GM19239 (cell line): ENCODE results near the gene ABCD4.
"Not testable (repeated sequence)": the region's sequence is repeated elsewhere in the genome, so short reads cannot be mapped to it uniquely, and the experiment has no call there.

ENCODE experiments used
- DNase-seq: peaks from one replicate; pipeline ENCODE4 v3.0.0; 2011; ENCODE audit warnings: low spot score; ENCODE audit not compliant: insufficient read length
- FAIRE-seq: peaks from 2 replicates; lab custom pipeline; 2011; peaks lifted over from hg19 to GRCh38; lab: Jason Lieb, UNC

Gene ABCD4

DNA sequence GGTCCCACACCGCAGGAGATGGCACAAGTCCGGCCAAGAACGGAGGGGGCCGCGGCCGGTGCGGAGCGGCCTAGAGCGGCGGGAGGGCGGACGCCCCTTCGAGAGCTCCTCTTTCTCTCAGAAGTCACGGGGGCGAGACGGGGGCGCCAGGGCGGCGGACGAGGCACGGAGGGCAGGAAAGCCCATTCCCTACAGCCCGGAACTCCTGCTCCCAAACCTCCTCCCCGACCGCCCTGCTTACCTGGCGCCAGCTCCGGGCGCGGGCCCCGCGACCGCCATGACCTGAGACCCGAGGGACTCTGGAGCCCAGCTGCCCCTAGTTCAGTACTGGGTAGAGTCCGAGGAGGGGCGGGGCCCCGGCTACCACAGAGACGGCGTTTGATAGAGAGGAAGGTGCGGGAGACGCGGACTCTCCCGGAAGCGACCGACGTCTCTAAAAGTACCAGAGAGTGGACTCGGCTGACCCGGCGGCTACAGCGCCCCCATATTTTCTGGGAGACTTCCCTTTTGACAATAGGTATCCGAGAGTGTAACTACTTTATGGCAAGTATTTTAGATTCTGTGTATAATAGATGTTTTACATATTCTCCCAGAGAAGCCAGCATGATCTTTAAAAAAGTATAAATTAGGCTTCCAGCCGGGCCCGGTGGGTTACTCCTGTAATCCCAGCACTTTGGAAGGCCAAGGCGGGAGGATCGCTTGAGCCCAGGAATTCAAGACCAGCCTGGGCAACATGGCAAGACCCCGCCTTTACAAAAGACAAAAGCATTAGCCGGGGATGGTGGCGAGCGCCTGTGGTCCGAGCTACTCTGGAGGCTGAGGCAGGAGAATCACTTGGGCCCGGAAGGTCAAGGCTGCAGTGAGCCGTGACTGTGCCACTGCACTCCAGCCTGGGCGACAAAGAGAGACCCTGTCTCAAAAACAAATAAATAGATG lies at the start of gene ABCD4:
TSS of gene ABCD4 (minus strand) at position 301 of the 936 bp plus-strand sequence. CDS start at position 279, 22 bp downstream.
- peak; percentile 80 for DNase-seq
- peak; percentile 90 for FAIRE-seq

- FAIRE-seq (no peak), DNase-seq (no peak)
These were observed 48.2 kb upstream of the ABCD4 start for GRCh38 chr14:74350928-74351323.

GRCh38 chr14:74350211-74350927 lies 47.6 kb upstream of the ABCD4 start:
- DNase-seq (no peak), FAIRE-seq (no peak)

DNA sequence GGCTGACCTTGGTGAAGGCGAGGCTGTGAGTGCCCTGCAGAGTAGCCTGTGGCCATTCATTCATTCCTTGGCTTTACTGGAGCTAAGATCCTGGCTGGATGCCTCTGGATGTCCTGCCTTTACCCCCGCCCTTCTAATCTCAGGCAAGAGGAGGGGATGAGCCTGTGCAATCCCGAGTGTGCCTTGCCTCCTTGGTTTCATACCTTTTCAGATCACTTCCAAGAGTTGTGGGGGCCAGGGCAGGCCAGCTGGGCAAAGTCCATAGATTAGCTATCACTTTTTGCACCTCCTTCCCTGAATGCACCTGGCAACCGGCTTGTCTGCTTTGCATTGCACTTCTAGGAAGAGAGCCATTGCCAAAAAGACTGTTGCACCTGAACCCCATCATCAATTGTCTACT lies 47.0 kb upstream of the ABCD4 start:
- no peak for FAIRE-seq

DNA sequence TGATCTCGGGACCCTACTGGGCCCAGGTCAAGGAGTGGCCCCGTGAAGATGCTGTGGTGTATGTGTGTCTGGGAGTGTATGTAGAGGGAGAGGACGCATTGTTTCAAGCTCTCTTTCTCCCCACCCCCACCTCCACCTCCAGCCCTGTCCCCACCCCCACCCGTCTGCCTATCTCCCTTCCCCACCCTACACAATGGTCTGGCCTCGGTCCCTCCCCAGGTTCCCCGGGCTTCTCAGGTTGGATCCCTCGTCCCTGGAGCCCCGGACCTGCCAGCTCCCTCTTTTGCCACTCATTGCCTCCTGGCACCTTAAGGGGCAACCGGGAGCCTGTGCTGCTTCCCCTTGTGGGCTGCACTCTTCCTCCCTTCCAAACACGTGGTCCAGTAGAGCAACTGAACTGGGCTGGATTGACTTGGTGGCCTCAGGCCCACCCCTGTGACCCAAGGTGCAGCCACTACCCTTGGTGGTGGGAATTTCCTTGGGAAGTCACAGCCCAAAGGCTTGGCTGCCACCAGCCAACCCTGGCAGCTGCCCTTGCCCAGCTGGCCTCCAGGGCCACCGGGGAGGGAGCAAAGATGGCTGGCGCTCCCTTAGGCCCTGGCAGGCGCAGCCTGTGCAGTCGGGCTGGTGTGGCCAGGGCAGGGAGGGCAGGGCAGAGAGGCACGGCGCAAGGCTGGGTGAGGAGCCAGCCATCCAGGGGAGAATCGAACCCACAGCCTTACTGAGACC lies 46.2 kb upstream of the ABCD4 start:
- DNase-seq (no peak), FAIRE-seq (no peak)

More for the DNA sequence above, 47.0 kb upstream of the ABCD4 start:
- DNase-seq = no peak

GRCh38 chr14:74348241-74348734 lies 45.6 kb upstream of the ABCD4 start, which contains the start of gene VRTN:
VRTN (plus strand) TSS chr14:74348471; CDS start chr14:74356784, 8,313 bp downstream.
- DNase-seq (no peak), FAIRE-seq (no peak)

DNA sequence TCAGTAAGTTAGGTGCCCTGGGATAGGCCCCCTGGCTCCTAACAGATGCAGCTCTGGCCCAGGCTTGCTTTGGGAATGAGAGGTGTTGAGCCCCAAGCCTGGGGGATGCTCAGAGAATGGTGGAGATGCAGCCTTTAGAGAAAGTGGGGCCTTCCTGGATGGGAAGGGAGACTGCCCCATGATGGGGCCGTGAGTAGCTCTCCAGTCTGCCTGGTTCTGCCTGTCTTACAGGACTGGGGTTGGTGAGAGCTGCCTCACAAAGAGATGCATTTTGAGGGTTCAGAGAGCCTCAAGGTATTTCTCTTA lies 45.0 kb upstream of the ABCD4 start:
- FAIRE-seq (no peak), DNase-seq (no peak)

DNA sequence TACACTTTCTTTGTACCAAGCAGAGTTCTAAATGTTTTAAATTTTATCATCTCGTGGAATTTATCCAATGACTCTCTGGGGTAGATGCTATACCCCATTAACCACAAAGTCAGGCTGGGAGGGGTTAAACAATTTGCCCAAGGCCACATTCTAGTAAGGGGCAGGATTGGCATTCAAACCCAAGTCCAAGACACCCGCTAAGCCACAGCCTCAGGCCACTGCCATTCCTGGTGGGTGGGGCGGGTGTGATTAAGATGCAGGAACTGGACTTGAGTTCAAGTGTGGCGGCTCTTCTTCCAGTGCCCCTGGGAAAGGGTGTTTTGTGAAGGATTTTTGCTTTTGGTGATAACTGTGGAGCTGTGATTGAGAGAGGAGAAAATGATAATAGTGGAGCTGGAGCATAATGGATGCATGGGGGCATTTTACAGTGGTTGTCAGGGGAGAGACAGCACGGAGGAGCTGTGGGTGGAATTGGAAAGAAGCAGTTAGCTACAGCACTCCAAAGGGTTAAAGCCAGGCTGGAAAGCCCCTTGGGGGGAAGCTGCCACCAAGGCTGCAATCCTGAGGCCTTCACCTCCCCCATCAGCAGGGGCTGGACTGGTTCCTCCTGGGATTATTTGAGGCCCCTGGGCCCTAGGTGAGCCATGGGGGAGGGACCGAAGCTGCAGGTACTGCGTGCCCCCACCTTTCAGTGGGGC lies 44.5 kb upstream of the ABCD4 start:
- FAIRE-seq = no peak
- DNase-seq = no peak

- no peak for FAIRE-seq
- DNase-seq = no peak
These were observed 43.6 kb upstream of the ABCD4 start for GRCh38 chr14:74346341-74346740.

DNA sequence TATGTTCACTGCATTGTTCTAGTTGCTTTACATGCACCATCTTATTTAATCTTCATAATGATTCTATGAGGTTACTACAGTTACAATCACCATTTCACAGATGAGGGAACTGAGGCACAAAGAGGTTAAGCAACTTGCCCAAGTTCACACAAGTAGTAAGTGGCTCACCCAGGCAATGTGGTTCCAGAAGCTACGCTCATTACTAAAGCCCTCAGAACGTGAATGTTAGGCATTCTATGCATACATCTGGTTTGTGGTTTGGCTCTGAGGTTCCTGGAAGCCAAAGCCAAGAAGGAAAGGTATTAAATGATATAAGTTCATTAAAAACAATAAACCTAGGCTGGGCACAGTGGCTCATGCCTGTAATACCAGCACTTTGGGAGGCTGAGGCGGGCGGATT lies 31.2 kb upstream of the ABCD4 start:
- no peak for FAIRE-seq
- no peak for DNase-seq

DNA sequence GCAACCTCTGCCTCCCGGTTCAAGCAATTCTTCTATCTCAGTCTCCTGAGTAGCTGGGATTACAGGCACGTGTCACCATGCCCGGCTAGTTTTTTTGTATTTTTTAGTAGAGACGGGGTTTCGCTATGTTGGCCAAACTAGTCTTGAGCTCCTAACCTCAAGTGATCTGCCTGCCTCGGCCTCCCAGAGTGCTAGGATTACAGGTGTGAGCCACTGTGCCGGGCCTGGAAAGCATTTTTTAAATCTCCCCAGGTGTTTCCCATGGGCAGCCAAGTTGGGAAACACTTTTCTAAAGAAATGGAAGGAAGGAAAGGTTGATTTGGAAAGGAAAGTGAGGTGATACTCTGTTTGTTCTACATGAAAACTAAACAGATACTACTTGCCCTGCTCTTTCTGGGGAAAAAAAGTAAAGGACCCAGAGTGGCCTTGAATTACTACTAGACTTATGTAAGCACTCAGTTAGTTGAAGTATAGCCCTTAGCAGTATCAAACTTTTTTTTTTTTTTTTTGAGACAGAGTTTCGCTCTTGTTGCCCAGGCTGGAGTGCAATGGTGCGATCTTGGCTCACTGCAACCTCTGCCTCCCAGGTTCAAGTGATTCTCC lies 27.3 kb upstream of the ABCD4 start:
- not testable (repeated sequence) for FAIRE-seq, DNase-seq

- FAIRE-seq (no peak), DNase-seq (no peak)
These were observed 23.8 kb upstream of the ABCD4 start for GRCh38 chr14:74326369-74327152.

DNA sequence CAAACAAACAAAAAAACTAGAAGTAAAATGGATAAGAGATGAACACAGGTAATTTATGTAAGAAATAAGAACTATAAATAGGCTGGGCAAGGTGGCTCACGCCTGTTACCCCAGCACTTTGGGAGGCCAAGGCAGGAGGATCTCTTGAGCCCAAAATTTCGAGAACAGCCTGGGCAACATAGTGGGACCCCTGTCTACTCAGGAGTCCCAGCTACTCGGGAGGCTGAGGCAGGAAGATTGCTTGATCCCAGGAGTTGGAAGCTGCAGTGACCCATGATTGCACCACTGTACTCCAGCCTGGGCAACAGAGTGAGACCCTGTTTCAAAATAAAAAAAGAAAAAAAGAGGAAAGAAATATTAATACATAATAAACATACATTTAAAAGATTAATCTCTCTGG lies 22.7 kb upstream of the ABCD4 start:
- FAIRE-seq = no peak

GRCh38 chr14:74324931-74325361 lies 22.2 kb upstream of the ABCD4 start:
- DNase-seq = peak; percentile 33
- FAIRE-seq = peak; percentile 23

More for the DNA sequence above, 22.7 kb upstream of the ABCD4 start:
- DNase-seq = no peak

- no peak for FAIRE-seq
These were observed 11.8 kb upstream of the ABCD4 start for GRCh38 chr14:74314576-74314975.

DNA sequence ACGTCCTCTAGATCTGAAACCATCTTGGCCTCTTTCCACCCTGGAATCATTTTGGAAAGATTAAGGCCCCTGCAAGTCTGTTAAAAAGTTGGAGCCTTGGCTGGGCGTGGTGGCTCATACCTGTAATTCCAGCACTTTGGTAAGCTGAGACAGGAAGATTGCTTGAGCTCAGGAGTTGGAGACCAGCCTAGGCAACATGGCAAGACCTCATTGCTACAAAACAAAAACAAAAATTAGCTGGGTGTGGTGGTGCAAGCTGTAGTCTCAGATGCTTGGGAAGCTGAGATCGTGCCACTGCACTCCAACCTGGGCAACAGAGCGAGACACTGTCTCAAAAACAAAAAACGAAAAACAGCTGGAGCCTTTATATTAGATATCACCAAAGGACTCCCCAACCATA lies 10.9 kb upstream of the ABCD4 start:
- no peak for FAIRE-seq

More at GRCh38 chr14:74314576-74314975, 11.8 kb upstream of the ABCD4 start:
- no peak for DNase-seq

GRCh38 chr14:74312161-74312560 lies 9.4 kb upstream of the ABCD4 start:
- FAIRE-seq (no peak), DNase-seq (no peak)

More for the DNA sequence above, 10.9 kb upstream of the ABCD4 start:
- no peak for DNase-seq
